ENCODE data around the gene LIPA.

DNA sequence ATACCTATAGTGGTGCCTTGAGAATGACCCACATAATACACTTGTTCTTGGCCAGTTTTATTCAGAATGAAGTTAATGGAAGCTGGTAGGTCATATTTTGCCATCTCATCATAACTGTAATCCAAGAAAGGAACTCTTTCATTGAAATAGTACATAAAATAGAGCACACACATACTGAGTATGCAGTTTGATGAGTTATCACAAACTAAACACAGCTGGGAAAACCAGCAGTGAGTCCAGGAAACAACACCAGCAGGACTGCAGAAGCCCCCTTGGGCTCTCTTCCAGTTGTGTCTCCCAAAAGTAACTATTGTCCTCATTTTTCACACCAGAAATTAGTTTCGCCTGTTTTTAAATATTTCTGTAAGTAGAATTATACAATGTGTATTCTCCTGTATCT, 24.7 kb downstream of the LIPA start:
- TF ChIP-seq EZH2 (IDR thresholded peaks at IDR 0.05; ENCODE audit: low read depth) = no peak
- TF ChIP-seq, protein P1, sequence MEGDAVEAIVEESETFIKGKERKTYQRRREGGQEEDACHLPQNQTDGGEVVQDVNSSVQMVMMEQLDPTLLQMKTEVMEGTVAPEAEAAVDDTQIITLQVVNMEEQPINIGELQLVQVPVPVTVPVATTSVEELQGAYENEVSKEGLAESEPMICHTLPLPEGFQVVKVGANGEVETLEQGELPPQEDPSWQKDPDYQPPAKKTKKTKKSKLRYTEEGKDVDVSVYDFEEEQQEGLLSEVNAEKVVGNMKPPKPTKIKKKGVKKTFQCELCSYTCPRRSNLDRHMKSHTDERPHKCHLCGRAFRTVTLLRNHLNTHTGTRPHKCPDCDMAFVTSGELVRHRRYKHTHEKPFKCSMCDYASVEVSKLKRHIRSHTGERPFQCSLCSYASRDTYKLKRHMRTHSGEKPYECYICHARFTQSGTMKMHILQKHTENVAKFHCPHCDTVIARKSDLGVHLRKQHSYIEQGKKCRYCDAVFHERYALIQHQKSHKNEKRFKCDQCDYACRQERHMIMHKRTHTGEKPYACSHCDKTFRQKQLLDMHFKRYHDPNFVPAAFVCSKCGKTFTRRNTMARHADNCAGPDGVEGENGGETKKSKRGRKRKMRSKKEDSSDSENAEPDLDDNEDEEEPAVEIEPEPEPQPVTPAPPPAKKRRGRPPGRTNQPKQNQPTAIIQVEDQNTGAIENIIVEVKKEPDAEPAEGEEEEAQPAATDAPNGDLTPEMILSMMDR (conservative IDR thresholded peaks at IDR 0.05) = no peak
